Gastroesophageal sphincter (tissue), 4 donors: ENCODE measurements around the gene FCHSD1. TPM values are rescaled to one million over a fixed set of nuclear protein-coding genes. Genes with fewer than 3 reads are reported as not detected.

ENCODE experiments used
- ATAC-seq: fragments of 150-250 bp; one replicate; pipeline ENCODE4 v1.9.1; 2016; ENCODE audit warnings: mild to moderate bottlenecking, moderate library complexity
- H3K27ac ChIP-seq, 4 donors: fragments of 200-600 bp; sonication (generic) in 3 of 4; 1 replicate in 3 of 4; 2 replicates in 1 of 4; pipeline ENCODE4 v1.5.1; 2016 to 2019
- H3K27me3 ChIP-seq: fragments of 200-600 bp; sonication (generic); one replicate; pipeline ENCODE4 v1.5.1; 2019
- H3K36me3 ChIP-seq, 2 donors: fragments of 200-600 bp; sonication (generic); one replicate each; pipeline ENCODE4 v1.5.1; 2019; ENCODE audit warnings: control low read depth in 1 of 2
- H3K4me1 ChIP-seq, 3 donors: fragments of 200-600 bp; sonication (generic); 1 replicate in 2 of 3; 2 replicates in 1 of 3; pipeline ENCODE4 v1.5.1; 2016 to 2019; ENCODE audit warnings: control low read depth in 2 of 3
- H3K4me3 ChIP-seq, 2 donors: fragments of 200-600 bp; sonication (generic); one replicate each; pipeline ENCODE4 v1.5.1; 2019; ENCODE audit warnings: mild to moderate bottlenecking in 1 of 2, moderate library complexity in 1 of 2
- H3K9me3 ChIP-seq, 3 donors: fragments of 200-600 bp; sonication (generic); one replicate each; pipeline ENCODE4 v1.5.1; 2017 to 2019; ENCODE audit warnings: control low read depth in 2 of 3
- CTCF ChIP-seq, 4 experiments: fragments of 200-600 bp in 2 of 4; fragments of 450-650 bp in 2 of 4; sonication (generic) in 1 of 4; IDR thresholded peaks; one replicate each; pipeline ENCODE4 v1.5.1; 2017 to 2019; ENCODE audit warnings: antibody characterized with exemption in 4 of 4, mild to moderate bottlenecking in 2 of 4, moderate library complexity in 2 of 4
- EP300 ChIP-seq: sonication (generic); formaldehyde crosslinking; IDR thresholded peaks from one replicate; pipeline ENCODE4 v1.6.1; 2017; ENCODE audit warnings: antibody characterized with exemption, mild to moderate bottlenecking
- POLR2A ChIP-seq, 2 donors: fragments of 450-650 bp; IDR thresholded peaks; one replicate each; pipeline ENCODE4 v1.6.1; 2017; ENCODE audit warnings: antibody characterized with exemption in 2 of 2, mild to moderate bottlenecking in 2 of 2, moderate library complexity in 1 of 2
- POLR2AphosphoS5 ChIP-seq: sonication (generic); formaldehyde crosslinking; IDR thresholded peaks from one replicate; pipeline ENCODE4 v1.6.1; 2017; ENCODE audit warnings: antibody characterized with exemption
- WGBS, 2 donors: methylation state at CpG; one replicate each; pipeline ENCODE4 v1.1.5; 2018; ENCODE audit warnings: low coverage in 1 of 2; 5-methylcytosine and 5-hydroxymethylcytosine counted together
- total RNA-seq, 4 donors: library from RNA; depleted of rRNA; stranded (reverse); fragments of >200 nt; gene quantifications; one replicate each; pipeline ENCODE4 v1.1.0, GENCODE V29; 2016

The FCHSD1 gene
- total RNA-seq, 4 donors from 2014 or later = 8.2 to 14.8 (median 13.3) TPM

GRCh38 chr5:141681295-141681694, 30.1 kb upstream of the FCHSD1 start:
- H3K4me1 ChIP-seq = peaks cover 0 to 28% (median 6%) of the 10 kb centered on the region in 3 donors
- TF ChIP-seq POLR2AphosphoS5 = no peak
- no peak for TF ChIP-seq EP300
- TF ChIP-seq POLR2A (IDR thresholded peaks at IDR 0.05) = no peak
- no peak for TF ChIP-seq CTCF (IDR thresholded peaks at IDR 0.05)
- no peaks in the 10 kb centered on the region for H3K9me3 ChIP-seq
- H3K27ac ChIP-seq = peak overlapping the region in 3 of 4 donors; percentile 76 to 80 (median 77)
- H3K27me3 ChIP-seq = no peaks in the 10 kb centered on the region
- 69 to 86% methylated on average over 1 of the region's 2 CpGs for WGBS, 2 donors
- ATAC-seq = no peak
- no peaks in the 10 kb centered on the region for H3K36me3 ChIP-seq
- H3K4me3 ChIP-seq = peak overlapping the region; percentile 37 to 64

DNA sequence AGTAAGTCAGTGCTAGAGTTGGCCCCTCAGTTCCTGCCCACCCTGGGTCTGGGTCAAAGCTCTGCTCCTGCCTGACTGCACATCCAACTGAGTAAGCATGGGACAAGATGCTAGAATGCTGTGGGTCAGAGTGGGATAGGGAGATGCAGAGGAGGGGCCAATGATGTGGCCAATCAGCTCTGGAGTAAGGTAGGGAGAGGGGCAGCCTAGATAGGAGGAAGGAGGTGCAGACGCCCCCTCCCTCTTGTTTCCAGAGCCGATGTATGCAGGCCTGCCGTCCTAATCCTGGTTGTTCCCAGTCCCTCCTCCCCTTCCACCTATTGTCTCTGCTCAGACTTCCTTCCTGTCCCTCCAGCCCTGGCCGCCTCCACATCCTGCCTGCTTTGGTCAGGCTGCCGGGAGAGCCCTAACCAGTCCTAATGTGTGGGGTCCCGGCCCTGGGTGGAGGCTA, 29.6 kb upstream of the FCHSD1 start:
- TF ChIP-seq POLR2AphosphoS5 = peak; percentile 16
- no peak for TF ChIP-seq POLR2A (IDR thresholded peaks at IDR 0.05)
- TF ChIP-seq EP300 = no peak
- Histone ChIP-seq H3K36me3 (no peaks in the 10 kb centered on the region), H3K9me3 (no peaks in the 10 kb centered on the region), H3K27ac (peak overlapping the region in 3 of 4 donors; percentile 76 to 80 (median 77)), H3K27me3 (no peaks in the 10 kb centered on the region), H3K4me3 (peak overlapping the region in 1 of 2 donors; percentile 64), H3K4me1 (peaks cover 0 to 28% (median 6%) of the 10 kb centered on the region in 3 donors)
- WGBS, 2 donors = 50 to 56% methylated on average over 2 to 3 of the region's 6 CpGs
- peak; percentile 23 for ATAC-seq

DNA sequence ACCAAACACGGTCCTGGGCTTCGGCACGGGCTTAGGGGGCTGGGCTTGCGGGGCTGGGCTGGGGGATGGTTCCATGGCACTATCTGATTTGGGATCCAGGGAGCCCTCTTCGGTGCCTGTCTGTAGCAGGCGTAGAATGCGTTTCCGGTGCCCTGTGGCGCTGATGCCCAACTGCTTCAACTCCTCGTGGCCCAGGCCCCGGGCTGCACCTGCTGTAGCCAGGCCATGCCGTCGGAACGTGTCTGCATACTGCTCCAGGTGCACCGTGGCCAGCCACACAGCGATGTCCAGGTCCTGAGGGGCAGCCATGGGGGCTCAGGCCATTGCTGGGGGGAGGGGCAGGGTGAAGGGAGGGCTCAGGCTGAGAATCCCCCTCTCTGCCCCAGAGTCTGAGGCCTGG, 29.0 kb upstream of the FCHSD1 start:
- no CpG with 5 or more reads among the region's 16 CpGs for WGBS, 2 donors
- no peaks in the 10 kb centered on the region for H3K27me3 ChIP-seq
- no peak for ATAC-seq
- TF ChIP-seq POLR2AphosphoS5 (no peak), CTCF (IDR thresholded peaks at IDR 0.05) (no peak), POLR2A (IDR thresholded peaks at IDR 0.05) (no peak)
- no peaks in the 10 kb centered on the region for H3K36me3 ChIP-seq
- peak overlapping the region in 2 of 4 donors; percentile 47 to 77 for H3K27ac ChIP-seq
- peak overlapping the region in 1 of 2 donors; percentile 22 for H3K4me3 ChIP-seq
- no peaks in the 10 kb centered on the region for H3K9me3 ChIP-seq
- peaks cover 0 to 28% (median 6%) of the 10 kb centered on the region in 3 donors for H3K4me1 ChIP-seq

GRCh38 chr5:141677415-141677814, 26.2 kb upstream of the FCHSD1 start:
- Histone ChIP-seq H3K36me3 (peaks cover 0 to 3% of the 10 kb centered on the region in 2 donors), H3K4me3 (no peak overlapping the region), H3K27ac (no peak overlapping the region), H3K9me3 (no peaks in the 10 kb centered on the region), H3K27me3 (no peaks in the 10 kb centered on the region), H3K4me1 (peaks cover 0 to 24% (median 6%) of the 10 kb centered on the region in 3 donors)
- no peak for TF ChIP-seq CTCF (IDR thresholded peaks at IDR 0.05)
- no peak for TF ChIP-seq POLR2AphosphoS5
- TF ChIP-seq EP300 = no peak
- TF ChIP-seq POLR2A (IDR thresholded peaks at IDR 0.05) = no peak
- ATAC-seq = no peak

- peaks cover 0 to 7% (median 0%) of the 10 kb centered on the region in 3 donors for H3K4me1 ChIP-seq
- no peaks in the 10 kb centered on the region for H3K27me3 ChIP-seq
- H3K27ac ChIP-seq = no peak overlapping the region
- H3K4me3 ChIP-seq = no peak overlapping the region
- TF ChIP-seq CTCF (IDR thresholded peaks at IDR 0.05) (no peak), POLR2AphosphoS5 (no peak), POLR2A (IDR thresholded peaks at IDR 0.05) (no peak), EP300 (no peak)
- WGBS, 2 donors = 50 to 90% methylated on average over 1 to 4 of the region's 4 CpGs
- H3K36me3 ChIP-seq = peaks cover 0 to 20% of the 10 kb centered on the region in 2 donors
- ATAC-seq = no peak
- H3K9me3 ChIP-seq = no peaks in the 10 kb centered on the region
Measured at GRCh38 chr5:141675672-141676071, 24.5 kb upstream of the FCHSD1 start.
